HG02588 (cell line): ENCODE data around the gene SELENOF.
"Not testable (repeated sequence)": the region's sequence is repeated elsewhere in the genome, so short reads cannot be mapped to it uniquely, and the experiment has no call there.

Experiments
- ATAC-seq: cut with Tn5 transposase; IDR thresholded peaks from one replicate; pipeline ENCODE4 v1.9.1; 2021; ENCODE audit warnings: mild to moderate bottlenecking, moderate library complexity; ENCODE audit not compliant: unreplicated experiment

Gene SELENOF

GRCh38 chr1:86821956-86822355 is 92.0 kb downstream of the SELENOF start:
- ATAC-seq = no peak

GRCh38 chr1:86819970-86820369 is 94.0 kb downstream of the SELENOF start:
- not testable (repeated sequence) for ATAC-seq

GRCh38 chr1:86817246-86817826 is 96.6 kb downstream of the SELENOF start:
- not testable (repeated sequence) for ATAC-seq

GRCh38 chr1:86814118-86814517 is 99.8 kb downstream of the SELENOF start:
- not testable (repeated sequence) for ATAC-seq
